ENCODE measurements around the gene SCFD2. TPM values are rescaled to one million over a fixed set of nuclear protein-coding genes. Genes with fewer than 3 reads are reported as not detected.
A peak's percentile ranks its signal among the peaks of the same experiment; 100 is the strongest.
"Not testable (repeated sequence)": the region's sequence is repeated elsewhere in the genome, so short reads cannot be mapped to it uniquely, and the experiment has no call there.

The SCFD2 gene
- total RNA-seq, 2 donors from 2014 or later, result 16.8 to 30.5 TPM

- no peaks in the 10 kb centered on the region for H3K27me3 Mint-ChIP-seq
- H3K4me3 Mint-ChIP-seq, result peak overlapping the region; percentile 46
- ATAC-seq (replicated peaks), result no peak
- peaks cover 16% of the 10 kb centered on the region for H3K36me3 Mint-ChIP-seq (ENCODE audit: low read depth)
- no peaks in the 10 kb centered on the region for H3K9me3 Mint-ChIP-seq
- no peak overlapping the region for H3K27ac Mint-ChIP-seq
- H3K4me1 Mint-ChIP-seq, result peaks cover 28% of the 10 kb centered on the region
These were observed 4.4 kb downstream of the SCFD2 start for GRCh38 chr4:53361451-53361850.

- H3K9me3 Mint-ChIP-seq, result no peaks in the 10 kb centered on the region
- ATAC-seq (replicated peaks), result no peak
- no peaks in the 10 kb centered on the region for H3K27me3 Mint-ChIP-seq
- H3K4me3 Mint-ChIP-seq, result no peak overlapping the region
- peak overlapping the region; percentile 33 for H3K27ac Mint-ChIP-seq
- peaks cover 33% of the 10 kb centered on the region for H3K36me3 Mint-ChIP-seq (ENCODE audit: low read depth)
- H3K4me1 Mint-ChIP-seq, result peaks cover 22% of the 10 kb centered on the region
These were observed 9.8 kb downstream of the SCFD2 start for GRCh38 chr4:53355930-53356521.

- H3K36me3 Mint-ChIP-seq (ENCODE audit: low read depth), result peaks cover 51% of the 10 kb centered on the region
These were observed 11.7 kb downstream of the SCFD2 start for GRCh38 chr4:53354012-53354722.

GRCh38 chr4:53349091-53349491 is 16.8 kb downstream of the SCFD2 start:
- H3K27ac Mint-ChIP-seq, result no peak overlapping the region
- no peak overlapping the region for H3K4me3 Mint-ChIP-seq
- no peaks in the 10 kb centered on the region for H3K27me3 Mint-ChIP-seq
- H3K9me3 Mint-ChIP-seq, result no peaks in the 10 kb centered on the region
- no peak for ATAC-seq (replicated peaks)
- peaks cover 8% of the 10 kb centered on the region for H3K4me1 Mint-ChIP-seq
- H3K36me3 Mint-ChIP-seq (ENCODE audit: low read depth), result peaks cover 79% of the 10 kb centered on the region

More at GRCh38 chr4:53354012-53354722, 11.7 kb downstream of the SCFD2 start:
- Mint-ChIP-seq H3K9me3 (no peaks in the 10 kb centered on the region), H3K4me3 (no peak overlapping the region), H3K27me3 (no peaks in the 10 kb centered on the region), H3K4me1 (peaks cover 8% of the 10 kb centered on the region), H3K27ac (no peak overlapping the region)
- ATAC-seq (replicated peaks), result no peak

- peaks cover 8% of the 10 kb centered on the region for H3K4me1 Mint-ChIP-seq
- H3K27me3 Mint-ChIP-seq, result no peaks in the 10 kb centered on the region
- H3K4me3 Mint-ChIP-seq, result no peak overlapping the region
- H3K9me3 Mint-ChIP-seq, result no peaks in the 10 kb centered on the region
- peaks cover 78% of the 10 kb centered on the region for H3K36me3 Mint-ChIP-seq (ENCODE audit: low read depth)
- ATAC-seq (replicated peaks), result no peak
- no peak overlapping the region for H3K27ac Mint-ChIP-seq
These were observed 17.8 kb downstream of the SCFD2 start for GRCh38 chr4:53348046-53348445.

- Mint-ChIP-seq H3K4me1 (peaks cover 8% of the 10 kb centered on the region), H3K9me3 (peaks cover 3% of the 10 kb centered on the region), H3K27ac (no peak overlapping the region), H3K36me3 (ENCODE audit: low read depth) (peaks cover 76% of the 10 kb centered on the region), H3K4me3 (no peak overlapping the region), H3K27me3 (no peaks in the 10 kb centered on the region)
- no peak for ATAC-seq (replicated peaks)
These were observed 18.7 kb downstream of the SCFD2 start for GRCh38 chr4:53346920-53347852.

GRCh38 chr4:53346392-53346791 is 19.5 kb downstream of the SCFD2 start:
- H3K27ac Mint-ChIP-seq; H3K9me3 Mint-ChIP-seq; ATAC-seq (replicated peaks); H3K4me3 Mint-ChIP-seq; H3K4me1 Mint-ChIP-seq; H3K27me3 Mint-ChIP-seq: not testable (repeated sequence)
- H3K36me3 Mint-ChIP-seq (ENCODE audit: low read depth), result peaks cover 71% of the 10 kb centered on the region

- H3K27ac Mint-ChIP-seq, result not testable (repeated sequence)
These were observed 25.7 kb downstream of the SCFD2 start for GRCh38 chr4:53340145-53340544.

GRCh38 chr4:53334916-53335315 is 30.9 kb downstream of the SCFD2 start:
- not testable (repeated sequence) for H3K4me1 Mint-ChIP-seq; ATAC-seq (replicated peaks); H3K4me3 Mint-ChIP-seq; H3K9me3 Mint-ChIP-seq; H3K36me3 Mint-ChIP-seq (ENCODE audit: low read depth); H3K27me3 Mint-ChIP-seq; H3K27ac Mint-ChIP-seq

More at GRCh38 chr4:53340145-53340544, 25.7 kb downstream of the SCFD2 start:
- not testable (repeated sequence) for H3K4me1 Mint-ChIP-seq; H3K9me3 Mint-ChIP-seq; H3K27me3 Mint-ChIP-seq; ATAC-seq (replicated peaks); H3K4me3 Mint-ChIP-seq
- peaks cover 23% of the 10 kb centered on the region for H3K36me3 Mint-ChIP-seq (ENCODE audit: low read depth)

GRCh38 chr4:53326535-53326934 is 39.3 kb downstream of the SCFD2 start:
- ATAC-seq (replicated peaks), result no peak

GRCh38 chr4:53322696-53323095 is 43.2 kb downstream of the SCFD2 start:
- Mint-ChIP-seq H3K4me1 (peaks cover 14% of the 10 kb centered on the region), H3K4me3 (no peak overlapping the region)
- ATAC-seq (replicated peaks), result no peak

More at GRCh38 chr4:53326535-53326934, 39.3 kb downstream of the SCFD2 start:
- H3K36me3 Mint-ChIP-seq (ENCODE audit: low read depth), result peaks cover 17% of the 10 kb centered on the region
- no peak overlapping the region for H3K4me3 Mint-ChIP-seq
- peaks cover 9% of the 10 kb centered on the region for H3K4me1 Mint-ChIP-seq
- no peak overlapping the region for H3K27ac Mint-ChIP-seq
- no peaks in the 10 kb centered on the region for H3K27me3 Mint-ChIP-seq
- no peaks in the 10 kb centered on the region for H3K9me3 Mint-ChIP-seq

GRCh38 chr4:53321984-53322289 is 43.9 kb downstream of the SCFD2 start:
- H3K9me3 Mint-ChIP-seq, result no peaks in the 10 kb centered on the region
- no peak overlapping the region for H3K27ac Mint-ChIP-seq
- peaks cover 8% of the 10 kb centered on the region for H3K36me3 Mint-ChIP-seq (ENCODE audit: low read depth)
- H3K4me1 Mint-ChIP-seq, result peaks cover 9% of the 10 kb centered on the region
- no peaks in the 10 kb centered on the region for H3K27me3 Mint-ChIP-seq
- no peak for ATAC-seq (replicated peaks)
- H3K4me3 Mint-ChIP-seq, result no peak overlapping the region

More at GRCh38 chr4:53322696-53323095, 43.2 kb downstream of the SCFD2 start:
- Mint-ChIP-seq H3K27me3 (no peaks in the 10 kb centered on the region), H3K9me3 (no peaks in the 10 kb centered on the region), H3K27ac (no peak overlapping the region), H3K36me3 (ENCODE audit: low read depth) (peaks cover 16% of the 10 kb centered on the region)

GRCh38 chr4:53321151-53321983 is 44.5 kb downstream of the SCFD2 start:
- no peaks in the 10 kb centered on the region for H3K9me3 Mint-ChIP-seq
- H3K4me1 Mint-ChIP-seq, result peaks cover 8% of the 10 kb centered on the region

GRCh38 chr4:53315300-53315699 is 50.6 kb downstream of the SCFD2 start:
- H3K36me3 Mint-ChIP-seq (ENCODE audit: low read depth), result peaks cover 30% of the 10 kb centered on the region
- no peaks in the 10 kb centered on the region for H3K27me3 Mint-ChIP-seq
- no peak overlapping the region for H3K27ac Mint-ChIP-seq
- no peak for ATAC-seq (replicated peaks)
- no peaks in the 10 kb centered on the region for H3K9me3 Mint-ChIP-seq
- no peak overlapping the region for H3K4me3 Mint-ChIP-seq
- H3K4me1 Mint-ChIP-seq, result peaks cover 7% of the 10 kb centered on the region

More at GRCh38 chr4:53321151-53321983, 44.5 kb downstream of the SCFD2 start:
- Mint-ChIP-seq H3K27me3 (no peaks in the 10 kb centered on the region), H3K36me3 (ENCODE audit: low read depth) (peaks cover 5% of the 10 kb centered on the region), H3K27ac (no peak overlapping the region), H3K4me3 (no peak overlapping the region)
- ATAC-seq (replicated peaks), result no peak
